SK-N-SH (cell line): ENCODE results near the gene GEMIN7.

Experiments
- CTCF ChIP-seq: fragments of 200-600 bp; sonication (generic); IDR thresholded peaks from 2 replicates; pipeline ENCODE4 v1.6.1; 2017; ENCODE audit warnings: antibody characterized with exemption, mild to moderate bottlenecking, moderate library complexity
- EP300 ChIP-seq, 2 experiments: IDR thresholded peaks; 2 replicates each; pipeline versions ENCODE4 v1.4.0 to v1.6.1; 2012; ENCODE audit warnings: borderline replicate concordance in 1 of 2, low read depth in 1 of 2, low read length in 1 of 2
- EZH2phosphoT487 ChIP-seq: fragments of 200-600 bp; sonication (generic); IDR thresholded peaks from 2 replicates; pipeline ENCODE4 v1.6.1; 2017; ENCODE audit warnings: low read depth, mixed run types, mild to moderate bottlenecking, antibody characterized with exemption, moderate library complexity, borderline replicate concordance
- FOXJ3 ChIP-seq: sonication (generic); formaldehyde crosslinking; IDR thresholded peaks from 2 replicates; pipeline ENCODE4 v1.5.1; 2020; ENCODE audit warnings: mild to moderate bottlenecking, missing genetic modification reagents
- MAX ChIP-seq: IDR thresholded peaks from 2 replicates; pipeline ENCODE4 v1.4.0; 2012; ENCODE audit warnings: low read depth
- NFIC ChIP-seq: IDR thresholded peaks from 2 replicates; pipeline ENCODE4 v1.4.0; 2012; ENCODE audit warnings: borderline replicate concordance
- RAD21 ChIP-seq: IDR thresholded peaks from 2 replicates; pipeline ENCODE4 v1.6.1; 2012; ENCODE audit warnings: mild to moderate bottlenecking, low read length
- RXRA ChIP-seq: IDR thresholded peaks from 2 replicates; pipeline ENCODE4 v1.4.0; 2012; ENCODE audit warnings: low read depth, mild to moderate bottlenecking, borderline replicate concordance
- SIN3A ChIP-seq: IDR thresholded peaks from 2 replicates; pipeline ENCODE4 v1.6.1; 2012; ENCODE audit warnings: low read depth, mild to moderate bottlenecking, low read length, moderate library complexity, borderline replicate concordance
- USF1 ChIP-seq: IDR thresholded peaks from 2 replicates; pipeline ENCODE4 v1.4.0; 2012; ENCODE audit warnings: low read depth, borderline replicate concordance
- YY1 ChIP-seq: IDR thresholded peaks from 2 replicates; pipeline ENCODE4 v1.4.0; 2012; ENCODE audit warnings: low read depth, mild to moderate bottlenecking

DNA sequence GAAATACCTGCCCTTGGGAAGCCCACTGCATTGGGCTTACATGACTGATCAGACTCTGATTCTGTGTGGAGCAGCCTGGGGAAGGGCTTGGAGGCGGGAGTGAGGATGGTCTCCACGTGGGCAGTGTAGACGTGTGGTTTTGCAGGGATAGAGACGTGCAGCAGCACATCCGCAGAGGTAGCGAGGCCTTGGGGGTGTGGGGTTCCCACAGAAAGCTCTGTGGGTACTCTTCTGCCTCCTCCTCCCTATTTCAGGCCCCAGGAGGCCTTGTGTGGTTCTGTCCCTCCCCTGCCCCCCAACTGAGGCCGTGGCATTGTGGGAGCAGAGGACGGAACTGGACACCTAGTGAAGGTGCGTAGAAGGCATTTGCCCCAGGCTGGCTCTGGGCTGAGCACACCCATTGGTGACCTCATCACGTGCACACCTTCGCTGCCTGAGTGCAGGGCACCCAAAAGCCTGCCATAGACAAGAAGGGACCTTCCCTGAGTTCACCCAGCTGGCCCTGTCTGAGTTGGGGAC lies 42.8 kb downstream of the GEMIN7 start:
- TF ChIP-seq CTCF (no peak), YY1 (no peak), MAX (no peak), USF1 (no peak), RXRA (no peak), RAD21 (no peak), FOXJ3 (no peak), SIN3A (no peak), EZH2phosphoT487 (no peak), NFIC (no peak), EP300 (IDR thresholded peaks at IDR 0.05; ENCODE audit: borderline replicate concordance in 1 of 2, low read depth in 1 of 2, low read length in 1 of 2) (no peak)
